SH-SY5Y (cell line): ENCODE data around the gene CD163L1.

Source experiments
- GATA2 ChIP-seq: IDR thresholded peaks from 2 replicates; pipeline ENCODE4 v1.6.1; 2011; ENCODE audit warnings: mild to moderate bottlenecking, low read depth, low read length
- GATA3 ChIP-seq: IDR thresholded peaks from 2 replicates; pipeline ENCODE4 v1.6.1; 2011; ENCODE audit warnings: low read depth, mild to moderate bottlenecking, low read length, moderate library complexity

CD163L1 gene

GRCh38 chr12:7310070-7310469, 133.9 kb downstream of the CD163L1 start:
- TF ChIP-seq GATA2 (no peak), GATA3 (no peak)
